MCF 10A (cell line): ENCODE measurements around the gene AK5. TPM values are rescaled to one million over a fixed set of nuclear protein-coding genes. Genes with fewer than 3 reads are reported as not detected.

Experiments used
- BruUV-seq: library from RNA; stranded (reverse); fragments of 400-500 nt; replicated peaks from 2 replicates; lab custom pipeline; 2021; lab: Mats Ljungman, UMichigan
- CTCF ChIA-PET: fragments of 300-600 bp; sonication (Branson Sonifier 250); formaldehyde crosslinking; extraction: SDS; loops from one replicate; lab custom pipeline; 2021; ENCODE audit warnings: antibody characterized with exemption, inconsistent platforms; lab: Yijun Ruan, JAX
- POLR2A ChIA-PET: fragments of 300-600, 350-650 bp; sonication (Branson Sonifier 250); formaldehyde crosslinking; extraction: SDS; loops from one replicate; lab custom pipeline; 2020; ENCODE audit warnings: antibody characterized with exemption, inconsistent platforms; lab: Yijun Ruan, JAX
- DNase-seq: peaks from one replicate; pipeline ENCODE4 v3.0.0-alpha.2; 2018; ENCODE audit not compliant: unreplicated experiment
- H3K27ac Mint-ChIP-seq: one replicate; pipeline ENCODE4 v1.8.0; 2022; ENCODE audit warnings: mild to moderate bottlenecking, low read depth, mixed read lengths; ENCODE audit not compliant: unreplicated experiment
- H3K27me3 Mint-ChIP-seq: one replicate; pipeline ENCODE4 v1.8.0; 2022; ENCODE audit warnings: mixed read lengths; ENCODE audit not compliant: insufficient read depth, unreplicated experiment
- H3K36me3 Mint-ChIP-seq: one replicate; pipeline ENCODE4 v1.8.0; 2022; ENCODE audit warnings: mild to moderate bottlenecking, moderate library complexity, mixed read lengths; ENCODE audit not compliant: insufficient read depth, unreplicated experiment
- H3K4me1 Mint-ChIP-seq: one replicate; pipeline ENCODE4 v1.8.0; 2022; ENCODE audit warnings: mixed read lengths; ENCODE audit not compliant: insufficient read depth, unreplicated experiment
- H3K4me3 Mint-ChIP-seq: one replicate; pipeline ENCODE4 v1.8.0; 2022; ENCODE audit warnings: mild to moderate bottlenecking, moderate library complexity, mixed read lengths; ENCODE audit not compliant: unreplicated experiment
- H3K9me3 Mint-ChIP-seq: one replicate; pipeline ENCODE4 v1.8.0; 2022; ENCODE audit warnings: mixed read lengths; ENCODE audit not compliant: unreplicated experiment
- intact Hi-C: fragments of 100-400 bp; cut with micrococcal nuclease; formaldehyde crosslinking; loops from 2 replicates; pipeline ENCODE4 v1.14.1; 2022
- total RNA-seq: library from RNA; stranded (reverse); gene quantifications from 2 replicates; pipeline ENCODE4 v1.2.3, GENCODE V29; 2022
- TF ChIP-seq, protein P1 (sequence below): fragments of 200-600 bp; IDR thresholded peaks from one replicate; pipeline ENCODE4 v1.8.0; 2022; ENCODE audit warnings: antibody characterized with exemption, mild to moderate bottlenecking; ENCODE audit not compliant: unreplicated experiment

The AK5 gene
- total RNA-seq, 1 experiment from 2014 or later: not detected

DNA sequence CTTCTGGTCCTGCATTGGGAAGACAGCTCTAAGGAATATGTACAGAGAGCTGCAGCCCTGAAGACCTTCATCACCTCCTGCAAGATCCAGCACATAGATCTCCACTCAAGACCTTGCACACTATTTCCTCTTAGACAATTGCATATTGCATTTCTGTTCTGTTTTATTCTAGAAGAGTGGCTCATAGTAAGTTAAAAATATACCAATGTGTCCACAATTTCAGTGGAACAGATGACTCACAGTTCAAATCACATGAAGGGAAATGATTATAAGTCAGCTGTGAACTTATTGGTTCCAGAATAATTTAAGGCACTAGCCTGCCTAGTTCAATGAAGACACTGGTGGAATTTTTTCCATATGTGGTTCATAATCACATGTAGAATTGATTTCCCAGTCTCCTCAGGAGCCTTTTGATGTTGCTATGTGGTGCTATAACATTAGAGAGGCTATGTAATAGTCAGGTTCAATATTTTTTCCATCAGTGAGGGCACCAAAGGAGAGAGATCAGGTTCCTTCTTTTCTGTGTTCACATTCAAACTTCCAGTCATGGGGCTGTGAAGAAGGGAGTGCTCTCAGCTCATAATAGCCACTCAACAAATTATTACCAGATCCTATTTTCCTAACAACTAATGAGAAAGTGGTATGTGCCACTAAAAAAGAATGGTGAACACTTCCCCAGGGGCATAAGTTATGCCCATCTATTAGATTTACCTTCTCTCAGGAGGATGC, 9.8 kb upstream of the AK5 start:
- intact Hi-C loops: no loop called here
- DNase-seq: peak; percentile 5
- CTCF ChIA-PET: no interaction called here

DNA sequence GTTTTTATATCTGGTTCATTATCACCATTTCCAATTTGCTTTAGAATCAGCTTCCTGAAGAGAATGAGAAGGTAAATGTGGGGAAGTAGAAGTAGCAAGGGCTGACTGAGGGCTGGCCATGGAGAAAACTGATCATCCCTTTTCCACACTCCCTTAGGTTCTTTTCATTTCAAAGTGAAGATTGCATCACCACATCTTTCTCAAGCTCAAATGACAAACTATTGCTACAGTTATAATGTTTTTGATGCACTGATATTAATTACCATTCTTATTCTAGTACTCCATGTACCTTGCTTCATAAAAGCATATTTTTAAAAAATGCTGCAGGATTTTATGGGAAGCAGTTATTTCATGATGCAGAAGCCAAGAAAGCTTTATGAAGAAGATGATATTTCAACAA, 7.9 kb upstream of the AK5 start:
- BruUV-seq: no TSS peak

More for the DNA sequence above, 9.8 kb upstream of the AK5 start:
- Mint-ChIP-seq H3K4me1 (no peaks in the 10 kb centered on the region), H3K9me3 (no peaks in the 10 kb centered on the region), H3K36me3 (no peaks in the 10 kb centered on the region), H3K27ac (no peak overlapping the region), H3K27me3 (peaks cover 29% of the 10 kb centered on the region), H3K4me3 (no peak overlapping the region)
- POLR2A ChIA-PET: interaction anchor here (1.4 kb wide), 1 partner anchor 9 kb away, joined by 3 read pairs; no protein-coding TSS in a partner anchor
- TF ChIP-seq, protein P1, sequence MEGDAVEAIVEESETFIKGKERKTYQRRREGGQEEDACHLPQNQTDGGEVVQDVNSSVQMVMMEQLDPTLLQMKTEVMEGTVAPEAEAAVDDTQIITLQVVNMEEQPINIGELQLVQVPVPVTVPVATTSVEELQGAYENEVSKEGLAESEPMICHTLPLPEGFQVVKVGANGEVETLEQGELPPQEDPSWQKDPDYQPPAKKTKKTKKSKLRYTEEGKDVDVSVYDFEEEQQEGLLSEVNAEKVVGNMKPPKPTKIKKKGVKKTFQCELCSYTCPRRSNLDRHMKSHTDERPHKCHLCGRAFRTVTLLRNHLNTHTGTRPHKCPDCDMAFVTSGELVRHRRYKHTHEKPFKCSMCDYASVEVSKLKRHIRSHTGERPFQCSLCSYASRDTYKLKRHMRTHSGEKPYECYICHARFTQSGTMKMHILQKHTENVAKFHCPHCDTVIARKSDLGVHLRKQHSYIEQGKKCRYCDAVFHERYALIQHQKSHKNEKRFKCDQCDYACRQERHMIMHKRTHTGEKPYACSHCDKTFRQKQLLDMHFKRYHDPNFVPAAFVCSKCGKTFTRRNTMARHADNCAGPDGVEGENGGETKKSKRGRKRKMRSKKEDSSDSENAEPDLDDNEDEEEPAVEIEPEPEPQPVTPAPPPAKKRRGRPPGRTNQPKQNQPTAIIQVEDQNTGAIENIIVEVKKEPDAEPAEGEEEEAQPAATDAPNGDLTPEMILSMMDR: no peak
- BruUV-seq: no TSS peak

DNA sequence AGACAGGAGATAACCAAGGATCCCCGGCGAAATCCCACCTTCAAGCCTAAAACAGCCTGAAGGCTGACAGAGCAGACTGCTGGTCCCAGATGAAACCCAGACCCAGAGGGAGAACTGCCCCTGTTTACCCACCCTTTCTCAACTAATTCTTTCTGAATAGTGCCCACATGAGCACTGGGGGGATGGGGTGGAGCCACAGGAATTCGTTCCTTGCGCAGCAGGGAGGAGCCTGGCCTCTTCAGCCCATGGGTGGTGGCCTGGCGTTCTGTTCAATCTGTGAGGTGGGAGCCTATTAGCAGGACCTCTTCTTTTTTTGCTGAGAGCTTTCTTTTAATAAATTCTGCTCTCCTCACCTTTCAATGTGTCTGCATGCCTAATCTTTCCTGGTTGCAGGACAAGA, 6.6 kb upstream of the AK5 start:
- Mint-ChIP-seq H3K4me1 (no peaks in the 10 kb centered on the region), H3K4me3 (no peak overlapping the region), H3K27ac (no peak overlapping the region), H3K27me3 (peaks cover 39% of the 10 kb centered on the region), H3K36me3 (no peaks in the 10 kb centered on the region), H3K9me3 (no peaks in the 10 kb centered on the region)
- intact Hi-C loops: no loop called here
- no TSS peak for BruUV-seq
- POLR2A ChIA-PET: interaction anchor here (1.3 kb wide), 1 partner anchor 14 kb away, joined by 3 read pairs; no protein-coding TSS in a partner anchor
- CTCF ChIA-PET: interaction anchor here (0.6 kb wide), 2 partner anchors 9 to 126 kb away, joined by 3 read pairs; no protein-coding TSS in a partner anchor
- TF ChIP-seq, protein P1: no peak
- DNase-seq: no peak

More for the DNA sequence above, 7.9 kb upstream of the AK5 start:
- ChIA-PET CTCF (no interaction called here), POLR2A (no interaction called here)
- no peaks in the 10 kb centered on the region for H3K4me1 Mint-ChIP-seq
- no peak overlapping the region for H3K4me3 Mint-ChIP-seq
- H3K36me3 Mint-ChIP-seq: no peaks in the 10 kb centered on the region
- no peak overlapping the region for H3K27ac Mint-ChIP-seq
- H3K27me3 Mint-ChIP-seq: peaks cover 29% of the 10 kb centered on the region
- DNase-seq: no peak
- TF ChIP-seq, protein P1: no peak
- H3K9me3 Mint-ChIP-seq: no peaks in the 10 kb centered on the region
- intact Hi-C loops: no loop called here

DNA sequence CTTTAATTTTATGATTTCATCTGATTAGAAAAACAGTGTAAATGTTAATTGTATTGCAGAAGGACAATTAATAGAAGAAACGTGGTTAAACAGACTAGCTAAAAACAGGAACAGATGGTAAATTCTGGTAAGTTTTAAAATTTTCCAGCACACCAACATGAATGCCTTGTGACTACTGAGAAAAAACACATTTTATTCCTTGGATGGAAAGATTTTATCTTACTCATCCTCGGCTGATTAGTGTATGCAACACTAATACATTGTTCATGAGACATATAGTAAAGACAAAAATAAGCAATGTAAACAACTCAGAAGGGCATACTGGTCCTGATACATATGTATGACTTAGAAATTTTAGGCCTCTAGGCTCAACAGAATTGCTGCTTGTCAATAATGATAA, 4.9 kb upstream of the AK5 start:
- peaks cover 39% of the 10 kb centered on the region for H3K27me3 Mint-ChIP-seq
- no peaks in the 10 kb centered on the region for H3K36me3 Mint-ChIP-seq
- no peaks in the 10 kb centered on the region for H3K9me3 Mint-ChIP-seq
- CTCF ChIA-PET: no interaction called here
- POLR2A ChIA-PET: no interaction called here
- DNase-seq: no peak
- H3K4me3 Mint-ChIP-seq: no peak overlapping the region
- TF ChIP-seq, protein P1: no peak
- H3K4me1 Mint-ChIP-seq: no peaks in the 10 kb centered on the region
- no TSS peak for BruUV-seq
- intact Hi-C loops: no loop called here
- H3K27ac Mint-ChIP-seq: no peak overlapping the region
